ENCODE results near the gene ME1.
A peak's percentile ranks its signal among the peaks of the same experiment; 100 is the strongest.
"Not testable (repeated sequence)": the region's sequence is repeated elsewhere in the genome, so short reads cannot be mapped to it uniquely, and the experiment has no call there.

ME1 gene

DNA sequence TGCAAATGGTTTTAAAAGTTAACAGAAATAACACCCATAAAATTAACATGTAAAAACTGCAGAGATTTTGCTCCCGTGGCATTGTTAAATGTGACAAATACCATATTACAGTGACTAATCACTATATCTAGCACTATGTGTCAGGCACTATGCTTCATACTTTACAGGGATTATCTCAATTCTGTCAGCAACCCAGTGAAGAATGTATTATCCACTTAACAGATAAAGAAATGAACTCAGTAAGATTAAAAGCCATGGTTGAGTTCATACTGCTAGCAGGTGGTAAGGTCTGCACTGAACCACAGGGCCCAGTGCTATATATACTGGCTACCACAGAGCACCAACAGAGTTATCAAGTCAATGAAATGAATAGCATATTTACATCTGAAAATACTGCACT is 172.3 kb downstream of the ME1 start:
- CTCF ChIA-PET = no interaction called here
- no peak overlapping the region for H3K27ac ChIP-seq

DNA sequence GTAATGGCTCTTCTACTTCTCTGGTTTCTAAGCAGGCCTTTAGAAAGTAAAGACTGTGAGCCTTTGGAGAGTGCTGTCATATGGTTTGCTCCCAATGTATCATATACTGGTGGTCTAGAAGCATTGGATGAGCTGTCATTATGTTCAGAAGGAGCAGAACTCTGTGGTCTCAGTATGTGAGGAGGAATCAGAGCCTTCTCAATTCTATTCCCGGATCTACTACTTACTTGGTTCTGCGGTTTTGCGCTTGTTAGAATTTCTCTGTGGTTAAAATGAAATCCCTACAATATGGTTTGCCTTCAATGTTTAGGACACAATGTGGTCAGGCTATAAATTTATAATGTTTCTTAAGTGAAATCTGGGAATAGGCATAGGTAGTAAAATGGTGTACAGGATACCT is 173.1 kb downstream of the ME1 start:
- ChIA-PET CTCF (no interaction called here), POLR2A (ENCODE audit: low non-redundant PET) (no interaction called here)
- DNase-seq (ENCODE audit: low spot score) = no peak
- TF ChIP-seq, protein P1, sequence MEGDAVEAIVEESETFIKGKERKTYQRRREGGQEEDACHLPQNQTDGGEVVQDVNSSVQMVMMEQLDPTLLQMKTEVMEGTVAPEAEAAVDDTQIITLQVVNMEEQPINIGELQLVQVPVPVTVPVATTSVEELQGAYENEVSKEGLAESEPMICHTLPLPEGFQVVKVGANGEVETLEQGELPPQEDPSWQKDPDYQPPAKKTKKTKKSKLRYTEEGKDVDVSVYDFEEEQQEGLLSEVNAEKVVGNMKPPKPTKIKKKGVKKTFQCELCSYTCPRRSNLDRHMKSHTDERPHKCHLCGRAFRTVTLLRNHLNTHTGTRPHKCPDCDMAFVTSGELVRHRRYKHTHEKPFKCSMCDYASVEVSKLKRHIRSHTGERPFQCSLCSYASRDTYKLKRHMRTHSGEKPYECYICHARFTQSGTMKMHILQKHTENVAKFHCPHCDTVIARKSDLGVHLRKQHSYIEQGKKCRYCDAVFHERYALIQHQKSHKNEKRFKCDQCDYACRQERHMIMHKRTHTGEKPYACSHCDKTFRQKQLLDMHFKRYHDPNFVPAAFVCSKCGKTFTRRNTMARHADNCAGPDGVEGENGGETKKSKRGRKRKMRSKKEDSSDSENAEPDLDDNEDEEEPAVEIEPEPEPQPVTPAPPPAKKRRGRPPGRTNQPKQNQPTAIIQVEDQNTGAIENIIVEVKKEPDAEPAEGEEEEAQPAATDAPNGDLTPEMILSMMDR (conservative IDR thresholded peaks at IDR 0.05; ENCODE audit: low read depth) = no peak
- no peak overlapping the region for H3K27ac ChIP-seq

More for the DNA sequence above, 172.3 kb downstream of the ME1 start:
- TF ChIP-seq, protein P1 (conservative IDR thresholded peaks at IDR 0.05; ENCODE audit: low read depth) = no peak
- no peak for DNase-seq (ENCODE audit: low spot score)
- POLR2A ChIA-PET (ENCODE audit: low non-redundant PET) = no interaction called here

DNA sequence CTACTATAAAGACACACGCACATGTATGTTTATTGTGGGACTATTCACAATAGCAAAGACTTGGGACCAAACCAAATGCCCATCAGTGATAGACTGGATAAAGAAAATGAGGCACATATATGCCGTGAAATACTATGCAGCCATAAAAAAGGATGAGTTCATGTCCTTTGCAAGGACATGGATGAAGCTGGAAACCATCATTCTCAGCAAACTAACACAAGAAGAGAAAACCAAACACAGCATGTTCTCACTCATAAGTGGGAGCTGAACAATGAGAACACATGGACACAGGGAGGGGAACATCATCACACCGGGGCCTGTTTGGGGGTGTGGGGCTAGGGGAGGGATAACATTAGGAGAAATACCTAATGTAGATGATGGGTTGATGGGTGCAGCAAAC is 174.1 kb downstream of the ME1 start:
- POLR2A ChIA-PET (ENCODE audit: low non-redundant PET); DNase-seq (ENCODE audit: low spot score); H3K27ac ChIP-seq; CTCF ChIA-PET: not testable (repeated sequence)

DNA sequence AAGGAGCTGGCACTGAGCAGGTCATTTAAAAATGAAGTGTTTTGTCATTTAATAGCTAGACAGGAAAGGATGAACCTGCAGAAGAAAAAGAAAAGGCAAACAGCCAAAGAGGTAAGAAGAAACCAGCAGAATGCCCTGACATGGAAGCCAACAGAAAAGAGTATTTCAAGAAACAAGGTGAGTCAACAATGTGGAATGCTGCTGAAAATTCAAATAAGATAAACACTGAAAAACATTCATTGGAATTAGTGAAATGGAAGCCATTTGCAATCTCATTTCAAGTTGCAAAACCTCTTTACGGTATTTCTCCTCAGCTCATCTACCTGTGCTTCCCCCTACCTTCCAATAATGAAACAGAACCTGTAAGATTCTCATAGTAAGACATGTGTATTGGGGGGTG is 178.1 kb downstream of the ME1 start:
- H3K27ac ChIP-seq = no peak overlapping the region
- ChIA-PET POLR2A (ENCODE audit: low non-redundant PET) (no interaction called here), CTCF (no interaction called here)
- DNase-seq (ENCODE audit: low spot score) = peak; percentile 1
- TF ChIP-seq, protein P1 (conservative IDR thresholded peaks at IDR 0.05; ENCODE audit: low read depth) = no peak

DNA sequence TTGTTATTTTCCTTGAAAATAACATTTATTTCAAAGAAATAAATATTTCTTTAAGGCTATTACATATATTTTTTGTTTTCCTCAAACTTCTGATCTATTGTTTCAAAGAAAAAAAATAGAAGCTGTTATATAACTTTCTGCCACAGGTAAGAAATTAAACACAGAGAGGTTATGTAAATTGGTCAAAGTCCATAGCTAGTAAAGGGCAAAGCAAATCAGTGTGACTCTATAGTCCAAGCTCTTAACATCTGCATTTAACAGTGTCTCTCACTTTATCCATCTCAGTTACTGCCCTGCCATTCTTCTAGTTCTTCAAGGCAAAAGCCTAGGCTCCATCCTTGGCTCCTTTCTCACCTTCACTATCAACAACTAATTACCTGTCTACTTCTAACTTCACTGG is 180.6 kb downstream of the ME1 start:
- POLR2A ChIA-PET (ENCODE audit: low non-redundant PET) = no interaction called here
- CTCF ChIA-PET = no interaction called here
- H3K27ac ChIP-seq = no peak overlapping the region
- TF ChIP-seq, protein P1 (conservative IDR thresholded peaks at IDR 0.05; ENCODE audit: low read depth) = no peak
- DNase-seq (ENCODE audit: low spot score) = no peak

DNA sequence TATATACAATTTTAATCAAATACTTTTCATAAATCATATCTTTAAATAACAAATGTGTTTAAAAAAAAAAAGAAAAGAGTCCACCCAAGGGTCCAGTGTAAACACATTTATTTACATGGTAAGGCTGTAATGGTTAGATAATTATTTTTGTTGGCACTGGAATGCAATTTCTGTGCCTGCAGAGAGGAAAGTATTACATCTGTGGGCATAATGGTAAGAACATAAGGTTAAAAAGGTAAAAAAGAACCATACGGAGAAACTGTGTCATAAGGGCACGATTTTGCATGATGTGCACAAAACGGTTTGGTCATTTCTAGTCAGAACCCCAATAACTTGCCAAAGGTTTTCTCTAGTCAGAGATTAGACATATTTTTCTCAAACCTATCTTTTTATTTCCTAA is 183.4 kb downstream of the ME1 start:
- no peak for DNase-seq (ENCODE audit: low spot score)
- CTCF ChIA-PET = no interaction called here
- H3K27ac ChIP-seq = no peak overlapping the region
- TF ChIP-seq, protein P1 (conservative IDR thresholded peaks at IDR 0.05; ENCODE audit: low read depth) = no peak
- POLR2A ChIA-PET (ENCODE audit: low non-redundant PET) = no interaction called here

DNA sequence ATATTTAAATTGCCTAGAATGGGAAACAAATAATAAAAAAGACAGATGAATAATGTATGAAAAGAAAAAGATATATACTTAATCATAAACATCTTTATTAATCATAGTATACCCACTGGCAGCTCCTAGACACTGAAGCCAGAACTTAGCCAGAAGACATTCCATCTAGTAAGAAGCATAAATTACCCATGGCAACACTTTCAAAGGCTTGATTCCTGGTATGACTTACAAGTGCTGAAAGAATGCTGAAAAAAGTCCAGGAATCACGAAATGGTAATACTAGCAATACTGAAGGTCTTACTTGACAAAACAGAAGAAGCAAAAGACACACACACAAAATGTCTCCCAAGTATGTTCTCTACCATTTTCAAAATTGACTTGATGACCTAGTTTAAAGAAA is 199.7 kb downstream of the ME1 start:
- CTCF ChIA-PET = interaction anchor here (0.6 kb wide), 1 partner anchor 118 kb away, joined by 3 read pairs; no protein-coding TSS in a partner anchor
- POLR2A ChIA-PET (ENCODE audit: low non-redundant PET) = no interaction called here
- TF ChIP-seq, protein P1 (conservative IDR thresholded peaks at IDR 0.05; ENCODE audit: low read depth) = no peak
- no peak for DNase-seq (ENCODE audit: low spot score)
- H3K27ac ChIP-seq = no peak overlapping the region

All from RWPE1 (cell line).